ENCODE data around the gene AKAP6. TPM values are rescaled to one million over a fixed set of nuclear protein-coding genes. Genes with fewer than 3 reads are reported as not detected.

AKAP6 gene
- total RNA-seq, 1 donor from 2014 or later = 1.3 TPM

DNA sequence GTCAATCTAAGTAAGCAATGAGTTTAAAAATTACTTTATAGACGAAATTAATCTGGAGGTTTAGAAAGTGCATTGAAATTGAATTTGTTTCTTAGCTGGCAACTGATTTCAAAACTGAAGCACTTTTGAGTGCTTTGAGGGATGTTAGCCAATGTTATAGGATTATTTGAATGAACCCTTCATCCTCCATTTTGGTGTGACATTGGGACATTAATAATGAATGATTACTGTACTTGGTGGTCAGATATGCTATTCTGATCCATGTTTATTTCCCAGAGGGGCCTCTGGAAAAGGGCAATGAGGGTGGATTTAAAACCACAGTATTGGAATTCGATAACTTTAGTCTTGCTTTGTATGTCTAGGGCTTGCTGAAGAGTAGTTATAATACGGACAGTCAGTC lies 183.2 kb downstream of the AKAP6 start:
- H3K36me3 ChIP-seq (ENCODE audit: control insufficient read depth, insufficient read depth, low read length) = no peaks in the 10 kb centered on the region
- no peak for DNase-seq (ENCODE audit: low read depth)
- no peak overlapping the region for H3K4me3 ChIP-seq (ENCODE audit: low read depth, low read length)
- TF ChIP-seq, protein P1, sequence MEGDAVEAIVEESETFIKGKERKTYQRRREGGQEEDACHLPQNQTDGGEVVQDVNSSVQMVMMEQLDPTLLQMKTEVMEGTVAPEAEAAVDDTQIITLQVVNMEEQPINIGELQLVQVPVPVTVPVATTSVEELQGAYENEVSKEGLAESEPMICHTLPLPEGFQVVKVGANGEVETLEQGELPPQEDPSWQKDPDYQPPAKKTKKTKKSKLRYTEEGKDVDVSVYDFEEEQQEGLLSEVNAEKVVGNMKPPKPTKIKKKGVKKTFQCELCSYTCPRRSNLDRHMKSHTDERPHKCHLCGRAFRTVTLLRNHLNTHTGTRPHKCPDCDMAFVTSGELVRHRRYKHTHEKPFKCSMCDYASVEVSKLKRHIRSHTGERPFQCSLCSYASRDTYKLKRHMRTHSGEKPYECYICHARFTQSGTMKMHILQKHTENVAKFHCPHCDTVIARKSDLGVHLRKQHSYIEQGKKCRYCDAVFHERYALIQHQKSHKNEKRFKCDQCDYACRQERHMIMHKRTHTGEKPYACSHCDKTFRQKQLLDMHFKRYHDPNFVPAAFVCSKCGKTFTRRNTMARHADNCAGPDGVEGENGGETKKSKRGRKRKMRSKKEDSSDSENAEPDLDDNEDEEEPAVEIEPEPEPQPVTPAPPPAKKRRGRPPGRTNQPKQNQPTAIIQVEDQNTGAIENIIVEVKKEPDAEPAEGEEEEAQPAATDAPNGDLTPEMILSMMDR (IDR thresholded peaks at IDR 0.05; ENCODE audit: insufficient read depth, low read length, poor library complexity, severe bottlenecking) = no peak
- H3K27me3 ChIP-seq (ENCODE audit: control insufficient read depth, insufficient read depth, low read length) = no peaks in the 10 kb centered on the region

DNA sequence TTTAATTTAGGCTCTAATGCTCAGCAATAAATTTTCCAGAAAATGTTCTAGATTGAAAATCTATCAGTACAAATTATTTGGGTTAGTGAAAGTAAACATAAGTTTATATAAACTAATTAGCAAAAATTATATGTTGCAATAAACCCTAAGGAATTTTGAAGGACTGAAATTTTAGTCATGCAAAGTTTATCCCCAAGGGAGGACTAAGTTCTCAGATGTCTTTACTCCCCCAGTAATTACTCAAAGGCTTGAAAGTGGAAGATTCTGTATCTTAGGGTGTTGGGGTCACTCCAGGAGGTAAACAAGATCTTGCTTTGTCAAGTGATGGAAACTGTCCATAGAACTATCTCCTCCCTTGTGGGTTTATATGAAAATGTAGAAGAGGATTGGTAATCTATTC lies 183.7 kb downstream of the AKAP6 start:
- TF ChIP-seq, protein P1 (IDR thresholded peaks at IDR 0.05; ENCODE audit: insufficient read depth, low read length, poor library complexity, severe bottlenecking) = no peak
- DNase-seq (ENCODE audit: low read depth) = no peak
- H3K27me3 ChIP-seq (ENCODE audit: control insufficient read depth, insufficient read depth, low read length) = no peaks in the 10 kb centered on the region
- no peak overlapping the region for H3K4me3 ChIP-seq (ENCODE audit: low read depth, low read length)
- H3K36me3 ChIP-seq (ENCODE audit: control insufficient read depth, insufficient read depth, low read length) = no peaks in the 10 kb centered on the region

DNA sequence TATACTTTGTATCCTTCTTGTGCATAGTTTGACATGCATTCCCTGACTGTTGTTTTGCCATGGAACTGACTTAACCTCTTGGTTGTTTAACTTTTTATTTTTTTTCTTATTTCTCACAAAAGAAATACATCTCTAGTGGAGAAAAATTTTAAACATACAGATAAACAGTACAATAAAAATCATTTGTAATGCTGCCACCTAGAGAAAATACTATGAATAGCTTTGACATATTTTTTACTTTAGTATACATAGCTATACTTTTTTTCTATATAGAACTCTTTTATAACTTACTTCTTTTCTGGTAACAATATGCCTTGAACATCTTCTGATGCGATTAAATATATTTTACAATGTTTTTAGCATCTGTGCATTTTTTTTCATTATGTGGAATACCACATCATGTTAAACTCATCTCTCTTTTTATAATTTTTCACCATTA lies 184.5 kb downstream of the AKAP6 start:
- Histone ChIP-seq H3K27me3 (ENCODE audit: control insufficient read depth, insufficient read depth, low read length) (no peaks in the 10 kb centered on the region), H3K36me3 (ENCODE audit: control insufficient read depth, insufficient read depth, low read length) (no peaks in the 10 kb centered on the region), H3K4me3 (ENCODE audit: low read depth, low read length) (no peak overlapping the region)
- TF ChIP-seq, protein P1 (IDR thresholded peaks at IDR 0.05; ENCODE audit: insufficient read depth, low read length, poor library complexity, severe bottlenecking) = peak; percentile 14
- no peak for DNase-seq (ENCODE audit: low read depth)

DNA sequence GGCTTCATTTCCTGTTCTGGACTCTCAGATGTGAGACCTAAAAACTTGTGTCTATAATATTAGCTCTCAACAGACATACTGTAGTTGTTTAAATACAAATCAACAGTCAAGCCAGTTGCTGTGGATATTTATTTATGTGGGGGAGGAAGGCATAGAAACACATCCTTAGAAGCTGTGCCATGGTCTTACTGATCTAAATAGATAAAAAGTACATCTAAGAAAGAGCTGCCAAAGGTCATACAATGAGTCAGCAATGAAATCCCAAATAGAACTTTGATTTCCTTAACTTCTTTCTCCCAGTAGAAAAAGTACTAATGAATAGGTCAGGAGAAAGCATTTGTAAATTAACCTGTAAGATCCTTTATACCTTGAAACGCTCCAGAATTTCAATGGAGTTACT lies 185.1 kb downstream of the AKAP6 start:
- no peaks in the 10 kb centered on the region for H3K27me3 ChIP-seq (ENCODE audit: control insufficient read depth, insufficient read depth, low read length)
- H3K36me3 ChIP-seq (ENCODE audit: control insufficient read depth, insufficient read depth, low read length) = no peaks in the 10 kb centered on the region
- no peak for DNase-seq (ENCODE audit: low read depth)
- H3K4me3 ChIP-seq (ENCODE audit: low read depth, low read length) = no peak overlapping the region
- TF ChIP-seq, protein P1 (IDR thresholded peaks at IDR 0.05; ENCODE audit: insufficient read depth, low read length, poor library complexity, severe bottlenecking) = no peak

DNA sequence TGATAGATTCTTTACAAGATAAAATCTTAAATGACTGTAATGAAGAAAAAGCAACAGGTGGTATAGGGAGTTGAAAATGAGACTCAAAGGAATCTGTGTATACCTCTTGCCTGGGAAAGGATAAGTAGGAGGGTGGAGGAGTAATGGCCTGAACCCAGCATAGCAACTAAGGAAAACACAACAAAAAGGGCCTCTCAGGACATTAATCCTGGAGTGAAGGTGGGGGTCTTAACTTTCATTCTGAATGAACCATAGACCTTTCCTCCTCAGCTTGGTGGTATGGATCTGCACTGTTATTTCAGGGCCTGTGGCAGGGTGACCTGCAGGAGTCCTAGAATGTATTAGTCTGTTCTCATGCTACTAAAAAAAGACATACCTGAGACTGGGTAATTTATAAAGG lies 185.6 kb downstream of the AKAP6 start:
- DNase-seq (ENCODE audit: low read depth) = no peak
- Histone ChIP-seq H3K36me3 (ENCODE audit: control insufficient read depth, insufficient read depth, low read length) (no peaks in the 10 kb centered on the region), H3K4me3 (ENCODE audit: low read depth, low read length) (no peak overlapping the region), H3K27me3 (ENCODE audit: control insufficient read depth, insufficient read depth, low read length) (no peaks in the 10 kb centered on the region)
- TF ChIP-seq, protein P1 (IDR thresholded peaks at IDR 0.05; ENCODE audit: insufficient read depth, low read length, poor library complexity, severe bottlenecking) = no peak

DNA sequence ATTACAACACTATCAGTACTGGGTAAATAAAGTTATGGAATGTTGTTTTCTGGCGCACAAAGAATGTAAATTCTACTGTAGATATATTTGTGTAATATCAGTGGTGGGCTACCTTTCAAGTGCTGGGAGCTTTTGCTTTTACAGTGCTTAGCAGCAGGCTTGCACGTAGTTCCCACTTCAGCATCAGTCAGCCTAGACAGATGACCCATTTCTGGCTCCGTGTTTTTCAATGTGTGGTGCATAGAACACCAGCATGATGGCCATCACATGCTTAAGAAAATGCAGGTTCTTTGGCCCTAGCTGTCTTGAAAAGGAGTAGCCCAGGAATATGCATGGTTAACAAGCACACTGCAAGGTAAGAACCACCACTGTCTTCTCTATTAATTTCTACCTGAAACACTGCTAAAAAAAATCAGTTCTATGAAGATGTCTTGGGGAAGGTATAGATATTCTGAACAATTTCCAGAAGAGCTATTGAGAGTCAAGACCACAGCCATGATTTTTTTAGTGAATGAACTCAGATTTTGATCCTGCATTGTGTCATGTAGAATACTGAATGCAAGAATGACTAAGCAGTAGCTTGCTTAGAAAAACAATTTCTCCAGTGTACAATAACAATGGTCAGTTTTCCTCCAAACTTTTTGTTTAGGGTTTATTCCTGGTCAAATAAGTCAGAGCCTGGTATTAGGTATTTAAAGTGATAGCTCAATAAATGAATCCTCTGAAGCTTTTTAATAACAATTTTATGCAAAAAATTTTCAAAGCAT lies 195.7 kb downstream of the AKAP6 start:
- no peak for DNase-seq (ENCODE audit: low read depth)
- no peaks in the 10 kb centered on the region for H3K36me3 ChIP-seq (ENCODE audit: control insufficient read depth, insufficient read depth, low read length)
- TF ChIP-seq, protein P1 (IDR thresholded peaks at IDR 0.05; ENCODE audit: insufficient read depth, low read length, poor library complexity, severe bottlenecking) = no peak
- H3K4me3 ChIP-seq (ENCODE audit: low read depth, low read length) = no peak overlapping the region
- H3K27me3 ChIP-seq (ENCODE audit: control insufficient read depth, insufficient read depth, low read length) = no peaks in the 10 kb centered on the region

All from kidney epithelial cell (primary cell).